ENCODE data around the gene EXOC4.
A peak's percentile ranks its signal among the peaks of the same experiment; 100 is the strongest.

The EXOC4 gene

GRCh38 chr7:133575726-133576440, 323.0 kb downstream of the EXOC4 start:
- DNase-seq (ENCODE audit: low spot score) = peak; percentile 22

- DNase-seq (ENCODE audit: low spot score) = no peak
Measured at GRCh38 chr7:133576612-133577168, 323.8 kb downstream of the EXOC4 start.

DNA sequence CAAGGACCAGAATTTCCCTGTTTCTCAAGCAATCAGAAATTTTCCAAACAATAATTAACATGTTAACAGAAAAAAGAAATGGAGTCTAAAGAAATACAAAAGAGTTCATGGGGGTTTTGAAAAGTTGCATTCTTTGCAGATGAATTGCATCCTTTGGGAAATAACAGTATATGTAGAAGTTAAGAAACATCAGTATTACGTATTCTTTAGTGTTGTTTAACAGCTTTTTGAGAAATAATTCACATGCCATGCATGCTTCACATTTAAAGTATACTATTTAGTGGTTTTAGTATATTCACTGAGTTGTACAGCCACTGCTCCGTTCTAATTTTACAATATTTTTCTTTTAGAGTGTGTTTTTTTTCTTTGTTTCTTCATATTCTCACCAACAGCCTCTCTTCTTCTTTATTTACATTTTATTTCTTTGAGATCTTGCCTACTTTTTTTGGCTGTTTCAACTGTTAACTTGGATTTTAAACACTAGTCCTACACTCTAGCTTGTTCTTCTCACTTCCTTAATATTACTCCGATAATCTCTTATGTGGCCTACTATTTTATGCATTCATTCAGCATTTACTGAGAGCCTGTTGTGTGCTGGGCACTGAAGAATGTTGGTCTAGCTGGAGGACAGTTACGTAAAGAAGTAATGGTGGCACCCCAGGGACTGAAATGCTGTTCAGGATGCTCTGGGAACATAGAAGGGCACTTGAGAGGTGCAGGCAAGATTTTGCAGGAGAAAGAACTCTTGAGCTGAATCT, 330.1 kb downstream of the EXOC4 start:
- peak; percentile 61 for DNase-seq (ENCODE audit: low spot score)

DNA sequence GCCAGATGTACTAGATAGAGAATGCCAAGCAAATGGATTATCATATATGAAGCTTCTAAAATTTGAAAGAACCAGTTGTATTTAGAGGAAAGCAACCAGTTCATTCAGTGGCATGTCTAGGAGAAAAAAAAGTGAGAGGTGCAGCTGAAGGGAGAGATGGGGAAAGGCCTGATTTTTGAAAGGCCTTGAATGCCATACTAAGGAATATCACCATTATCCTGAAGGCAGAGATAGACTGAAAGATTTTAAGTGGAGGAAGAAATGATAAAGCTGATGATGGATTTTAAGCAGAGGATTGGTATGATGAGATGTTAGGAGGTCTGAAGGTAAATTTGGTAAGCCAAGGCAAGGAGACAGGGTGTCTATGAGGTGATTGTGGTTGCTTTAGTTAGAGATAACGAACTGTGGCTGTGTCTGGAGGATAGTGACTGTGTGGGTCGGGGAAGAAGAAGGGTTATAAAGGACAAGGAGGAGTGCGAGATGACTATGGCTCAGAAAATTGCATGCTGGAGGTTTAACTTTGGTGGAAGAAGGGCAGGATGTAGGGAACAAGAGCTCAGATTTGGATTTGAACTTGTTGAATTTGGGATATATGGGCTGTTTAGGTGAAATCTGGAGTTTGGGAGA, 330.8 kb downstream of the EXOC4 start:
- no peak for DNase-seq (ENCODE audit: low spot score)

DNA sequence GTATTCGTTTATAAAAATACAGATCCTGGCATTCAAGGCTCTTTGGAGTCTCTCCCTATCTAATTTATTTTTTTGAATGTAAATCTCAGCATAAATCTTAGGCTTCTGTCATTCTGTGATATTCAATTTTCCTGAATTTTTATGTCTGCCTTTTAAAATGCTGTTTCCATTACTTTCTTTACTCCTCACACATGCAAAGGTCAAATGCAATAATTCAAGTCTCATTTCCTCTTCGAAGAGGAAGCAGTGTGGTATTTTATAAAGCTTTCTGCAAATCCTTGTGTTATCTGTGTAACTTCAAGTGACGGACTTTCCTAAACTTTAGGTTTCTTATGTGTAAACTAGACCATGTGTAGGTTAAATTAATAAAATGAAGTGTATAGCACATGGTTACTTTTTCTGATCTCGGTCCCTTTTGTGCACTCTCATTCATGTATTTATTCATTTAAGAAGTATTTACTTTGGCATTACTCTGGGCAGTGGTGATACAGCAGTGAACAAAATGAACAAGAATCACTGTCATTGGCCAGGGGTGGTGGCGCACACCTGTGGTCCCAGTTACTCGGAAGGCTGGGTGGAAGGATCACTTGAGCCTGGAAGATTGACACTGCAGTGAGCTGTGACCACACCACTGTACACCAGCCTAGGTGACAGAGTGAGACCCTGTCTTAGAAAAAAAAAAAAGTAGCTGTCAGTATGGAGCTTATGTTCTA, 332.2 kb downstream of the EXOC4 start:
- DNase-seq (ENCODE audit: low spot score) = no peak

DNA sequence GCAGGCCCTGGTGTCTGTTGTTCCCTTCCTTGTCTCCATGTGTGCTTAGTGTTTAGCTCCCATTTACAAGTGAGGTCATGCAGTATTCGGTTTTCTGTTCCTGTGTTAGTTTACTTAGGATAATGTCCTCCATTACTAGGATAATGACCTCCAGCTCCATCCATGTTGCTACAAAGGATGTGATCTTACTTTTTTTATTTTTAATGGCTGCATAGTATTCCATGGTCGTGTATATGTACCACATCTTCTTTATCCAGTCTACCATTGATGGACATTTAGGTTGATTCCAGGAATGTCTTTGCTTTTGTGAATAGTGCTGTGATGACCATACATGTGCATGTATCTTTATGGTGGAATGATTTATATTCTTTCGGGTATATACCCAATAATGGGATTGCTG, 333.4 kb downstream of the EXOC4 start:
- DNase-seq (ENCODE audit: low spot score) = no peak

DNA sequence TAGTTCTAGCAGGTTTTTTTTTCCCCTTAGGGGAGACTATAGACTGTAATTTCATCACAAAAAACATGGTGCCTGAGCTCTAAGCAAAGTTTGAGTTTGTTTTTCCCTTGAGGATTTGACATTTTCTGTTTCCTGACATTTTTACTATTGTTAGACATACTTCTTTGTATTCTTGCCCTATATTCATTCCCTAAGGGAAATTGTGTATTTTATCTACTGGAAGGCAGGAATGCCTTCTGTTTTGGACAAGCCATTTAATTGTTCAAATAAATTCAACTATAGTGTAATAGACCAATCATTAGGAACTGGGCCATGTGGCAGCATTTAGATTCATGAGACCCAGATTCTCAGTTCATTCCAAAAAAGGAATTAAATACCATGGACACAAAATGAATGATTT, 335.0 kb downstream of the EXOC4 start:
- DNase-seq (ENCODE audit: low spot score) = no peak

- DNase-seq (ENCODE audit: low spot score) = no peak
Measured at GRCh38 chr7:133590795-133591194, 337.9 kb downstream of the EXOC4 start.

- DNase-seq (ENCODE audit: low spot score) = no peak
Measured at GRCh38 chr7:133591704-133592340, 338.9 kb downstream of the EXOC4 start.

DNA sequence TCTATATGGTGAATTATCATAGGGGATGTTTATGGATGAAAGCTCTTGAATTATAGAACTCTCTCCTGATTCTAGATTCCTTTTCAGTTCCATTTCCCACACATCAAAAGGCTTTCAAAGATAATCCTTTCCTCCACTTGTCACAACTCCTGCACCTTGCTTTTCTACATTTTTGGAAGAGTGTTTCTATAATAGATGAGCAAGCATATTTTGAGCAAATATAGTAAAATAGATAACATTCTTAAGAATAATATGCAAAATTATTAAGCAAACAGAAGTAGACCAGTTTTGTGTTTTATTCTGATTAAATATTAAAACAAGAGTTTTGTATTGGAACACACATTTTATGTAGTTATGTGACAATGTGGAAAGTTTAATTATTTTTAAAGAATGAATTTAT, 340.7 kb downstream of the EXOC4 start:
- DNase-seq (ENCODE audit: low spot score) = no peak

- DNase-seq (ENCODE audit: low spot score) = no peak
Measured at GRCh38 chr7:133601617-133602016, 348.7 kb downstream of the EXOC4 start.

GRCh38 chr7:133602291-133602690, 349.4 kb downstream of the EXOC4 start:
- DNase-seq (ENCODE audit: low spot score) = peak; percentile 26

DNA sequence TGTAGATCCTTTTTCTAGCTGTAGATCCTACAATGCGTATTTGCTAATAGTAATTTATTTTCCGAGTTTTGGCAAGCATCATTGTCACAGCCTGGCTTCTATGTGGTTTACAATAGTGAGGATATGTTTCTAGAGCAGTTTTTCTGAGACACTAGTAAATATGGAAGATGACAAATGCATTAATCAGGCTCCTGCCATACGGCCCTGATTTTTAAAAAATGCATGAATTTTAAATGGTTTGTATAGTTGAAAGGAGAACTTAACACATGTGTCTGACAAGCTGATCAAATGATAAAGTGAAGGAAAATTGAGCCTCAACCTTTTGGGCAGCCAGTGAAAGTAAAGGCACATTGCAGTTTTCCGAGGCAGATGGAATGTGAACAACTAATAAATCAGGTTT, 354.1 kb downstream of the EXOC4 start:
- no peak for DNase-seq (ENCODE audit: low spot score)

- DNase-seq (ENCODE audit: low spot score) = no peak
Measured at GRCh38 chr7:133609806-133610205, 356.9 kb downstream of the EXOC4 start.

DNA sequence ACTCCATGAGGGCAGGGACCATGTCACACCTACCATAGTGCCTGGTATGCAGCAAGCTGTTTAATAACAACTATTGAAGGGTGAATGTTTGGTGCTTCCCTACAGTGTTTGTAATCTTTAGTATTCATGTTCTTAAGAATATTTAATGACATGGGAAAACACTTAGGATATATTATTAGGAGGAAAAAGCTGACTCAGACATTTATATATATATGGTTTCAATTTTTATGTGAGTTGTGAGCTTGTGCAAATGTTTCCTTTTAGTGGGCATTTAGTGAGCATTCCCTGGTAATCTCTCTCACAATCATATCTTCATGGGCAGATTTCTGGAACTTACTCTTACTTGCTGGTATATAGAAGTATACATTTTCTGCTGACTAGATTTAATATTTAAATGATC, 359.1 kb downstream of the EXOC4 start:
- DNase-seq (ENCODE audit: low spot score) = no peak

DNA sequence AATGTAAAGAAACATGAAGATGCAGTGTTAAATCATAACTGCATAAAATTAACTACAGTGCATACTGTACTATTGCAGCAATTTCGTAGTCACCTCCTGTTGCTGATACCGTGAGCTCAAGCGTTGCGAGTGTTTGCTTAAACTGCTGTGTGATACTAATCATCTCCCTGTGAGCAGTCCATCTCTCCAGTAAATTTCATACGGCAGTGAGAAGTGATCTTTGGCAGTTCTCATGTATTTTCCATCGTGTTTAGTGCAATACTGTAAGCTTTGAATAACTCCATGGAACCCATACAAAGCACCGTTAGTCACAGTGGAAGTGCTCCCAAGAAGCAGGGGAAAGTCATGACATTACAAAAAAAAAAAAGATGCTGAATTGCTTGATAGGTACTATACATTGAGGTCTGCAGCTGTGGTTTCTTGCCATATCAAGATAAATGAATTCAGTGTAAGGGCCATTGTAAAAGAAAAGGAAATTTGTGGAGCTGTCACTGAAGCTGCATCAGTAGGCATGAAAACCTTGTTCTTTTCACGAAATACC, 360.4 kb downstream of the EXOC4 start:
- DNase-seq (ENCODE audit: low spot score) = no peak

DNA sequence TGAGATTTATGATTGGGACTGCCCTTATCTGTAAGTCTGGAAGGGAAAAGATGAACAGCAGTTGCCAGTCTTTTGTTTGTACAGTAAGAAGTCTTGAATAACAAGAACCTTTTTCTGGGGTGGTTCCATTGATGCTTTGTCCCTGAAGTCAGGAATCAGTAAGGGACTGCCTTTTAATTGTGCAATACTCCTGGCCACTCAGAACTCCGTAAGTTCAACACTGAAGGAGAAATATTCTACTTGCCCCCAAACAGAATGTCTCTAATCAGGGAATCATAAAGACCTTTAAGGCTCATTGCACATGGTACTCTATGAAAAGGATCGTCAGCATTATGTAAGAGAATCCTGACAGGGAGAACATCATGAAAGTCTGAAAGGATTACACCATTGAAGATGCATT, 361.4 kb downstream of the EXOC4 start:
- DNase-seq (ENCODE audit: low spot score) = no peak

DNA sequence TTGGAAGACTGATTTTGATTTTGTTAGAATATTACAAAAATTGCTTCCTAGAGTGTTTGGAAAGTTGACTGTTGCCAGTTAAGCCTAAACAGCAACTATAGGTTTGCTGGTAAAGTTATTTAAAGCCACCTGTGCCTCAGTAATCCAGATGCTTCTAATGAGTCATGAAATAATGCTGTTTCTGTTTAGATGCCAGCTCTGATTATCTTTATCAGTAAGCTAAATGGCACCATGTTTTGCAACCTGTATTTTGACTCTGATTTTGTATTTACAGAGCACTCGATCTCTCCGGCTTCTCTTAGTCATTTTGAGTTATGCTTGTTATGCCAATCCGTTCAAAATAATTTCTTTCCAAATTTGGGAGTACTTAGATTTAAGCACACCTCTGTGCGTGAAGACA, 366.1 kb downstream of the EXOC4 start:
- no peak for DNase-seq (ENCODE audit: low spot score)

DNA sequence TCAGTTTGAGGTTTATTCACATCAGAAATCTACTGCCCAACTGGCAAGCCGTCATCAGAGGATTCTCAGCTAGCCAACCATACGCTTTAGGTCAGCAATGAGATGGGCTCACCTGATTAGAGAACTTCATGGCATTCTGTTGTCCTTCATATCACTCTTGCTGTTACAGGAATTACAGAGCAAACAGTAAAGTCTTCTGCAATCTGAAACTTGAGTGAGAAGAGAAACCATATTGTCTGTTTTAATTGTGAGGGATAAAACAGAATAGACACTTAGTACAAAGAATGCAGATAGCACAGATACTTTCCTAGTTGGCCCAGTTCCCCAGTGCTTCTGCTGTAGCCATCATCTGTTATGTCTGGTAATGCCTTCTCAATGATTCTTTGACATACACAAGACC, 366.6 kb downstream of the EXOC4 start:
- DNase-seq (ENCODE audit: low spot score) = no peak

GRCh38 chr7:133623721-133624120, 370.8 kb downstream of the EXOC4 start:
- DNase-seq (ENCODE audit: low spot score) = no peak

GRCh38 chr7:133625046-133625445, 372.2 kb downstream of the EXOC4 start:
- DNase-seq (ENCODE audit: low spot score) = no peak

DNA sequence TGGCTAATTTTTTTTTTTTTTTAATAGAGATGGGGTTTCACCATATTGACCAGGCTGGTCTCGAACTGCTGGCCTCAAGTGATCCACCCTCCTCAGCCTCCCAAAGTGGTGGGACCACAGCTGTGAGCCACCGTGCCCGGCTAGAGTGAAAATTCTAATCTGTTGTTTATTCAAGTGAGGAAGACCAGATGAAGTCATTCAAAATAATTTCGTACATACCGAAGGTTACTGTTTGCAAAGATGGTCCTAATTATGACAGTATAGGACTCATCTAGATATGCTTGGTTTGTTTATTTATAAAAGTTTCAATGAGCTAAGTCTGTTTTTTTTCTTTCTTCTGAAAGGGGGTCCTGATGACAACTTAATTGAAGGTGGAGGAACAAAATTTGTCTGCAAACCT, 376.8 kb downstream of the EXOC4 start:
- no peak for DNase-seq (ENCODE audit: low spot score)
